ENCODE measurements around the gene PTPRO.
A peak's percentile ranks its signal among the peaks of the same experiment; 100 is the strongest.

Gene PTPRO

DNA sequence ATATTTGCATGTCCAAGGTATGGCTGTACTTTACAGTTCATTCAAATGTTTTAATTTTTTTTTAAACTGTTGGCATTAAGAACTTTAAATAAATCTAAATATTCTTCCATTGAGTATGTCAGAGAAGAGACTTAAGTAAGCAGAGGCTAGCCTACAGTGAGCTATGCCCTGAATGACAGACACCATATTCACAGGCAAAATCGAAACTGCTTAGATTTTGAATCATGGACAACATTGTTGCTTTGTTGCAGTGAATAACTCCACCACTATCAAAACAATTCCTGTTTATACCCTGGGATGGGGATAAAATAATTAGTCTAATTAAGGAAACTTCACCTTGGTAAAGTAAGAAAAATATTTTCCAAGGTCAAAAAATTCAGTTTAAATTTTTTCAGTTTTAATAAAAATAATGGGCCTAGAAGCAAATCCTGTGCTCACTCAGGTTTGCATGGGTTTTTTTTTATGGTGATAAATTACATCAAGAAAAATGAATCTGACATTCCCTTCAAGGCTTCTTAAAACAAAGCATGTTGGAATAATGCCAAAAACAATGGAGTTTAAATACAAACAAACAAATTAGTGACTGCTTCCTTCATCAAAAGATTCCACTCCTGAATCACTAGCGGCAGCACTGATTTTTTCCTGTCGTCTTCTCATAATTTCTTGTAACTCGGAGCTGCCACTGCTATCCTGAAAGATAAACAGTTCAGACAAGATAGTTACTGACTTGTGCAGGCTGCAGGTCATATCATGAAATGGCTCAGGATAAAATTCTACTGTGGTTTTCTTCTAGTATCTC is 298.6 kb downstream of the PTPRO start:
- no peak overlapping the region for H3K4me3 ChIP-seq (replicated peaks in 1 of 2; ENCODE audit: low read depth in 2 of 2, low read length in 2 of 2)
- DNase-seq (ENCODE audit: low read depth in 2 of 2), result peak in 1 of 2 donors; percentile 57
- TF ChIP-seq, protein P1, sequence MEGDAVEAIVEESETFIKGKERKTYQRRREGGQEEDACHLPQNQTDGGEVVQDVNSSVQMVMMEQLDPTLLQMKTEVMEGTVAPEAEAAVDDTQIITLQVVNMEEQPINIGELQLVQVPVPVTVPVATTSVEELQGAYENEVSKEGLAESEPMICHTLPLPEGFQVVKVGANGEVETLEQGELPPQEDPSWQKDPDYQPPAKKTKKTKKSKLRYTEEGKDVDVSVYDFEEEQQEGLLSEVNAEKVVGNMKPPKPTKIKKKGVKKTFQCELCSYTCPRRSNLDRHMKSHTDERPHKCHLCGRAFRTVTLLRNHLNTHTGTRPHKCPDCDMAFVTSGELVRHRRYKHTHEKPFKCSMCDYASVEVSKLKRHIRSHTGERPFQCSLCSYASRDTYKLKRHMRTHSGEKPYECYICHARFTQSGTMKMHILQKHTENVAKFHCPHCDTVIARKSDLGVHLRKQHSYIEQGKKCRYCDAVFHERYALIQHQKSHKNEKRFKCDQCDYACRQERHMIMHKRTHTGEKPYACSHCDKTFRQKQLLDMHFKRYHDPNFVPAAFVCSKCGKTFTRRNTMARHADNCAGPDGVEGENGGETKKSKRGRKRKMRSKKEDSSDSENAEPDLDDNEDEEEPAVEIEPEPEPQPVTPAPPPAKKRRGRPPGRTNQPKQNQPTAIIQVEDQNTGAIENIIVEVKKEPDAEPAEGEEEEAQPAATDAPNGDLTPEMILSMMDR (IDR thresholded peaks at IDR 0.05; ENCODE audit: low read depth, low read length), result no peak

DNA sequence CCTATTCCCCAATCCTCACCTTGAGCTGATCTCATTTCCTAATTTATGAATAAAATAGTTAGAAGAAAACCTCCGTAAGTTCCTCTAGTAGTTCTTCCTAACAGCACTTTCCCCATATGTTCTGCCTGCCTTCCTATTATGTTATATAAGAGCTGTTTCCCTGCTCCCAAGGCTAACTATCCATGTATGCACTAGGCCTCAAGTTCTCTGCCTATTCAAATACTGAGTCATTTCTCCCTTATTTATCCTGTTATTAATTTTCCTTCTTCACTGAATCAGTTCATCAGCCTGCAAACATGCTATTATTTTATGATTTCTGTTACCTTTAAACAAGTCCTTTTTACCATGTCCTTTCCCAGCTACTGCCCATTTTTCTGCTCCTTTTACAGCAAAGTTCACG is 302.8 kb downstream of the PTPRO start:
- no peak overlapping the region for H3K4me3 ChIP-seq (replicated peaks in 1 of 2; ENCODE audit: low read depth in 2 of 2, low read length in 2 of 2)
- DNase-seq (ENCODE audit: low read depth in 2 of 2), result no peak
- TF ChIP-seq, protein P1 (IDR thresholded peaks at IDR 0.05; ENCODE audit: low read depth, low read length), result no peak

DNA sequence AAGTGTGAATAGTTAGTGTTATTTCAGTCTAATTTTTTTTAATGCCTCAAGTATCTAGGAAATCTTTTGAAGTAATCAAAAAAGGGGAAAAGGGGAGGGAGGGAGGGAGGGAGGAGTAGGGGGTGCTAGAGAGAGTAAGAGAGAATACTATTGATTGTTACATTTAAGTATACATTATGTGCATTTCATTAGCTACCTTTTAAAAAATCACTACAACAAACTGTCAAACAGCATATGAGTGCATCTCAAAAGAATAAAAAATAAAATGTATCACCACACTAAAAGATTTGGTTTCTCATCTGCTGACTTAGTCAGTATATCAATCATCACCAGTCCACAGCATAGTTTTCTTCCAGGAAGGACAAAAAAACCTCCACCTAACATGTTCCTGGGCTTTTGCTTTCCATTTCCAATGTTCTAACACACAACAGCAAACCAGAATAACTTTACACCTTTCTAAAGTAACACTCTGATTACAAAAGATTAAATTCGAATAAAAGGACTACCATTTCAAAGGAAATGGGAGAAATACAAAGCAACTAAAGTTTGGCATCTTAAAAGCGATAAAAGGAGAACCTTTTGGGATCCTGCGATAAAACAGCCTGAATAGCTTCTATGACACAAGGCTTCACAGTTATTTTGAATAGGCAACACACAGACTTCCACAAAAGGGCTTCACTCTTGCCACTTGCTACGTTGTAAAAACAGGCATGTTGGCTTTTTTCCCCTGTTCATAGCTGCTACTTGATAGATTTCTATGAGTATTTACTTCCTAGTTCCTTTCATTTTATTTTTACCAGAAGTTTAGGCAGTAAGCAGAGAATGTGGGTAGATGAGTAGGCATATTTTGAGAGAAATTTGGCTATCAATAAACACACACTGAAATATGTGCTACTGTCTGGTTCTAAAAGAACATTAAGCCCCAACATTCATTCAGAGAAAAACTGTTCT is 306.0 kb downstream of the PTPRO start:
- peak; percentile 70 to 74 for DNase-seq (ENCODE audit: low read depth in 2 of 2)
- TF ChIP-seq, protein P1 (IDR thresholded peaks at IDR 0.05; ENCODE audit: low read depth, low read length), result no peak
- H3K4me3 ChIP-seq (replicated peaks in 1 of 2; ENCODE audit: low read depth in 2 of 2, low read length in 2 of 2), result no peak overlapping the region

DNA sequence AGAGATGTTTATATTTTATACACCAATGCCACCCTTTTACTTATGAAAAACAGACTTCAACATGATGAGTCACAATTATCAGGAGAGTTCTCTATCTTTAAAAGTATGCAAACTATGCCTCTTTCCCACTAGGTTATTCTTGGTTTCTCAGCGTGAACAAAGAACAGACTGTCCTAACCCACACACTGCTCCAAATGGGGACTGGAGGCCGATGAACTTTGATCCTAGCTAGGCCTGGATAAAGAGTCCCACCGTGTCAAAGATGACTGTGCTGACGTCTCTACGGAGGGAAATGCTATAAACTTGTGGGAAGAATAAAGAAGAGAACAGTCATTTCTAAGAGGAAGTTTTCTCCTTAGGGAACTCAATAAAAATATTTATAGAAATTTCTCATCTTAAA is 306.8 kb downstream of the PTPRO start:
- TF ChIP-seq, protein P1 (IDR thresholded peaks at IDR 0.05; ENCODE audit: low read depth, low read length), result no peak
- no peak overlapping the region for H3K4me3 ChIP-seq (replicated peaks in 1 of 2; ENCODE audit: low read depth in 2 of 2, low read length in 2 of 2)
- DNase-seq (ENCODE audit: low read depth in 2 of 2), result peak; percentile 99

DNA sequence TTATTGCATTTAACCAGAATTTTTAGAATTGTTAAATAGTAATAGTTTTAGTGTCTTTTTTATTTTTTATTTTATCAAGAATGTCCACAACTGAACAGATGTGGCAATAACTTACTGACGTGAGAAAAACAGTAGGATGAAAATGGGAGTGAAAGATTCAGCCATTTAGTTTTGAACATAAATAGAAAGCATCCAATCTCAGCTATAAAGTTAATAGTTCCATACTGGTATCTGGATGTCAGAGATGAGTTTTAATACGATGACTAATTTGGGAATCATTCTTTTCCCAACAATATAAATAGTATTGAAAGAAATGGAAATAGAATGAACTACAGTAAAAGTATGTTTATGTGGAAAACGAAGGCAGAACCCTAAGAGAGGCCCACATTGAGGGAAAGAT is 307.5 kb downstream of the PTPRO start:
- TF ChIP-seq, protein P1 (IDR thresholded peaks at IDR 0.05; ENCODE audit: low read depth, low read length), result no peak
- no peak overlapping the region for H3K4me3 ChIP-seq (replicated peaks in 1 of 2; ENCODE audit: low read depth in 2 of 2, low read length in 2 of 2)
- peak; percentile 61 to 73 for DNase-seq (ENCODE audit: low read depth in 2 of 2)

DNA sequence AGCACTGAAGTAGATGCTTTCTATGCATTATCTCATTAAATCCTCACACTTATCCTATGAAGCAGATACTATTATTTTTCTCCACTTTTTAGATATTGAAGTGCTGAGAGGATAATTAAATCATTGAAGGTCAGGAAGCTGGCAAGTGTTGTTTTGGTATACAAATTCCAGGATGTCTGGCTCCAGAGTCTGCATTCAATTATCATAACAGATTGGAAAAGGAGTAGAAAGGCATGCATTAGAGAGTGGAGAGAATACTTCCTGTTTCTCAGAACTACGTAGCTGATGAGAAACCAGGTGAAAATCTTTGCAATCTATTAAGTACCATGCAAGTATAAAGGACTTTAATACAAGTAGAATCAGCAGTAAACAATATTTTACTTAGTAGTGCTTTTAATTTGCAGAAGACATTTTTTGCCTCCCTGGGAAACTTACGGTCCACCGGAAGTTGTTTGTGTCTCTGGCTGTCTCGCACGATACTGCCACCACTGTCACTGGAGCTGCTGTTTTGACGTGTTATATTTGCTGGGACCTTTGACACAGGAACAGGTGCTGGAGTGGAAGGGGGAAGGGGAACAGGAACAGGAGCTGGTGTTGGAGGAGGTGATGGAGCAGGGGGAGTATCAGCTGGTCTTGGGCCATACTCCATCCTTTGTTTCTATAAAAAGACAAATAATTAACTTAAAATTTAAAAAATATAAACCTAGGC is 308.9 kb downstream of the PTPRO start:
- TF ChIP-seq, protein P1 (IDR thresholded peaks at IDR 0.05; ENCODE audit: low read depth, low read length), result no peak
- DNase-seq (ENCODE audit: low read depth in 2 of 2), result no peak
- no peak overlapping the region for H3K4me3 ChIP-seq (replicated peaks in 1 of 2; ENCODE audit: low read depth in 2 of 2, low read length in 2 of 2)
